ENCODE results near the gene C6orf89. TPM values are rescaled to one million over a fixed set of nuclear protein-coding genes. Genes with fewer than 3 reads are reported as not detected.

Gene C6orf89
- total RNA-seq, 1 experiment from 2014 or later, result 11.8 TPM

GRCh38 chr6:36837686-36838085 lies 48.1 kb upstream of the C6orf89 start:
- Mint-ChIP-seq H3K36me3 (ENCODE audit: insufficient read depth in 1 of 3, low read depth in 3 of 3) (peaks cover 0 to 3% (median 0%) of the 10 kb centered on the region in 3 experiments; a peak in 1 of 7 replicates), H3K27me3 (ENCODE audit: low read depth) (peaks cover 77% of the 10 kb centered on the region)
- peaks cover 28% of the 10 kb centered on the region; the same call in 1 of the 2 replicates for H3K27me3 ChIP-seq (ENCODE audit: insufficient read depth, low read length)

More at GRCh38 chr6:36837686-36838085, 48.1 kb upstream of the C6orf89 start:
- no peak overlapping the region; a peak in 1 of 7 replicates for H3K27ac Mint-ChIP-seq
- no peak overlapping the region for H3K23ac ChIP-seq (ENCODE audit: insufficient read length, low read depth, low read length)
- H3K4me1 Mint-ChIP-seq, result peaks cover 19 to 23% of the 10 kb centered on the region in 2 experiments
- H3K4me3 Mint-ChIP-seq, result peak overlapping the region in 1 of 2 experiments; percentile 4; a peak in 1 of 5 replicates
- no peak overlapping the region for H2BK20ac ChIP-seq (ENCODE audit: low read depth, low read length, poor library complexity, severe bottlenecking)
- no peak overlapping the region for H3K4me2 ChIP-seq (ENCODE audit: insufficient read depth, insufficient read length, low read length)
- H2AK5ac ChIP-seq (ENCODE audit: insufficient read length, low read length), result no peak overlapping the region
- H3K4me1 ChIP-seq (ENCODE audit: insufficient read depth, low read length), result peaks cover 3% of the 10 kb centered on the region; the same call in 1 of the 2 replicates
- H2BK12ac ChIP-seq (ENCODE audit: insufficient read length, low read depth, low read length), result no peak overlapping the region
- no peak overlapping the region for H4K8ac ChIP-seq (replicated peaks; ENCODE audit: insufficient read length, low read depth, low read length)
- DNase-seq, result no peak
- no peaks in the 10 kb centered on the region for H3K9me3 ChIP-seq (ENCODE audit: control insufficient read depth, low read depth, low read length)
- no peak overlapping the region for H4K5ac ChIP-seq (ENCODE audit: insufficient read length, low read depth, low read length)
- H3K27ac ChIP-seq (ENCODE audit: insufficient read length, low read depth, low read length), result no peak overlapping the region
- no peak overlapping the region for H3K4ac ChIP-seq (ENCODE audit: low read depth, low read length)
- no peak overlapping the region for H2BK15ac ChIP-seq (ENCODE audit: low read depth, low read length)
- peaks cover 0 to 6% of the 10 kb centered on the region in 2 experiments; a peak in 2 of 5 replicates for H3K9me3 Mint-ChIP-seq
- no peak overlapping the region for H3K14ac ChIP-seq (ENCODE audit: insufficient read depth, low read length)
- no peak overlapping the region for H4K91ac ChIP-seq (ENCODE audit: insufficient read length, low read depth, low read length)
- no peaks in the 10 kb centered on the region for H4K20me1 ChIP-seq (ENCODE audit: control insufficient read depth, insufficient read depth, insufficient read length)
- H2BK5ac ChIP-seq (ENCODE audit: insufficient read length, low read length), result no peak overlapping the region
- TF ChIP-seq, protein P1, sequence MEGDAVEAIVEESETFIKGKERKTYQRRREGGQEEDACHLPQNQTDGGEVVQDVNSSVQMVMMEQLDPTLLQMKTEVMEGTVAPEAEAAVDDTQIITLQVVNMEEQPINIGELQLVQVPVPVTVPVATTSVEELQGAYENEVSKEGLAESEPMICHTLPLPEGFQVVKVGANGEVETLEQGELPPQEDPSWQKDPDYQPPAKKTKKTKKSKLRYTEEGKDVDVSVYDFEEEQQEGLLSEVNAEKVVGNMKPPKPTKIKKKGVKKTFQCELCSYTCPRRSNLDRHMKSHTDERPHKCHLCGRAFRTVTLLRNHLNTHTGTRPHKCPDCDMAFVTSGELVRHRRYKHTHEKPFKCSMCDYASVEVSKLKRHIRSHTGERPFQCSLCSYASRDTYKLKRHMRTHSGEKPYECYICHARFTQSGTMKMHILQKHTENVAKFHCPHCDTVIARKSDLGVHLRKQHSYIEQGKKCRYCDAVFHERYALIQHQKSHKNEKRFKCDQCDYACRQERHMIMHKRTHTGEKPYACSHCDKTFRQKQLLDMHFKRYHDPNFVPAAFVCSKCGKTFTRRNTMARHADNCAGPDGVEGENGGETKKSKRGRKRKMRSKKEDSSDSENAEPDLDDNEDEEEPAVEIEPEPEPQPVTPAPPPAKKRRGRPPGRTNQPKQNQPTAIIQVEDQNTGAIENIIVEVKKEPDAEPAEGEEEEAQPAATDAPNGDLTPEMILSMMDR (conservative IDR thresholded peaks at IDR 0.05), result no peak
- no peak overlapping the region for H3T11ph ChIP-seq (ENCODE audit: low read length)
- WGBS (ENCODE audit: extremely low coverage, insufficient read length, low lambda C conversion rate), result no CpG with 5 or more reads among the region's 6 CpGs
- no peak overlapping the region for H2AFZ ChIP-seq (ENCODE audit: low read length)
- peaks cover 17% of the 10 kb centered on the region for H3K23me2 ChIP-seq (ENCODE audit: insufficient read length, low read depth, low read length, poor library complexity, severe bottlenecking)
- no peak overlapping the region for H3K18ac ChIP-seq (ENCODE audit: insufficient read length, low read depth, low read length)
- H2BK120ac ChIP-seq (ENCODE audit: low read depth, low read length, poor library complexity, severe bottlenecking), result no peak overlapping the region
- no peak overlapping the region for H3K56ac ChIP-seq (ENCODE audit: insufficient read length, low read depth, low read length)
- H3K79me2 ChIP-seq (ENCODE audit: insufficient read depth, low read length), result no peaks in the 10 kb centered on the region
- H3K79me1 ChIP-seq (ENCODE audit: insufficient read depth, low read depth, low read length, poor library complexity, severe bottlenecking), result no peaks in the 10 kb centered on the region
- H3K9ac ChIP-seq (ENCODE audit: extremely low read depth, insufficient read length, low read length), result no peak overlapping the region

Data from H9 (cell line).